GM20000 (cell line): ENCODE measurements around the gene PRIMPOL.
"Not testable (repeated sequence)": the region's sequence is repeated elsewhere in the genome, so short reads cannot be mapped to it uniquely, and the experiment has no call there.

ENCODE experiments used
- DNase-seq: peaks from one replicate; pipeline ENCODE4 v3.0.0; 2012; ENCODE audit warnings: low spot score
- TF ChIP-seq, protein P1 (sequence below): IDR thresholded peaks from 2 replicates; pipeline ENCODE4 v1.5.1; 2012; ENCODE audit warnings: mild to moderate bottlenecking, control low read depth; ENCODE audit errors: extremely low read depth, missing control alignments

Gene PRIMPOL

DNA sequence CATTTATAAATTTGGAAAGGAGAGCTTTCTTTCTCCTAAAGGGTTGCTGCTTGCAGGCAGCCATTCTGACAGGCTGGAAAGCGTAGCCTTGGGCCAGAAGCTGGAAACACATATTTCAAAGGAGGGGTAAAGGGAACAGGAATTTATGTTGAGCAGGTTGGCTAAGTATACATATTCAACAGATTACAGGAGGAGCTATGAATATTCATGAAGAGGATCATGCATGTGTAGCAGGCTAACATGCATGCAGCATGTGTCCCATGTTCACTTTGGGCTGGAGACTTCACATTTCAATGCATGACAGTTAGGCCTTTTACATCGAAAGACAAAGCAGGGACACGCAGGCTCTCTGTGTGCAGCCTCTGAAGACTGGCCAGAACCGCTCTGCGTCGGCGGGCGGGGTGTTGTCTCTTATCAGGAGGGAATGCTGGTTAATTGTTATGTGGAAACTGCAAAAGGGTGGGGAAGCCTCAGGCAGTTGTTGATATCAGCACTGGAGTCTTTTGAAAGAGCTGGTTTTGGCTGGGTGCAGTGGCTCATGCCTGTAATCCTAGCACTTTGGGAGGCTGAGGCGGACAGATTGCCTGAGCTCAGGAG is 31.8 kb upstream of the PRIMPOL start:
- no peak for DNase-seq
- TF ChIP-seq, protein P1, sequence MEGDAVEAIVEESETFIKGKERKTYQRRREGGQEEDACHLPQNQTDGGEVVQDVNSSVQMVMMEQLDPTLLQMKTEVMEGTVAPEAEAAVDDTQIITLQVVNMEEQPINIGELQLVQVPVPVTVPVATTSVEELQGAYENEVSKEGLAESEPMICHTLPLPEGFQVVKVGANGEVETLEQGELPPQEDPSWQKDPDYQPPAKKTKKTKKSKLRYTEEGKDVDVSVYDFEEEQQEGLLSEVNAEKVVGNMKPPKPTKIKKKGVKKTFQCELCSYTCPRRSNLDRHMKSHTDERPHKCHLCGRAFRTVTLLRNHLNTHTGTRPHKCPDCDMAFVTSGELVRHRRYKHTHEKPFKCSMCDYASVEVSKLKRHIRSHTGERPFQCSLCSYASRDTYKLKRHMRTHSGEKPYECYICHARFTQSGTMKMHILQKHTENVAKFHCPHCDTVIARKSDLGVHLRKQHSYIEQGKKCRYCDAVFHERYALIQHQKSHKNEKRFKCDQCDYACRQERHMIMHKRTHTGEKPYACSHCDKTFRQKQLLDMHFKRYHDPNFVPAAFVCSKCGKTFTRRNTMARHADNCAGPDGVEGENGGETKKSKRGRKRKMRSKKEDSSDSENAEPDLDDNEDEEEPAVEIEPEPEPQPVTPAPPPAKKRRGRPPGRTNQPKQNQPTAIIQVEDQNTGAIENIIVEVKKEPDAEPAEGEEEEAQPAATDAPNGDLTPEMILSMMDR, result no peak

DNA sequence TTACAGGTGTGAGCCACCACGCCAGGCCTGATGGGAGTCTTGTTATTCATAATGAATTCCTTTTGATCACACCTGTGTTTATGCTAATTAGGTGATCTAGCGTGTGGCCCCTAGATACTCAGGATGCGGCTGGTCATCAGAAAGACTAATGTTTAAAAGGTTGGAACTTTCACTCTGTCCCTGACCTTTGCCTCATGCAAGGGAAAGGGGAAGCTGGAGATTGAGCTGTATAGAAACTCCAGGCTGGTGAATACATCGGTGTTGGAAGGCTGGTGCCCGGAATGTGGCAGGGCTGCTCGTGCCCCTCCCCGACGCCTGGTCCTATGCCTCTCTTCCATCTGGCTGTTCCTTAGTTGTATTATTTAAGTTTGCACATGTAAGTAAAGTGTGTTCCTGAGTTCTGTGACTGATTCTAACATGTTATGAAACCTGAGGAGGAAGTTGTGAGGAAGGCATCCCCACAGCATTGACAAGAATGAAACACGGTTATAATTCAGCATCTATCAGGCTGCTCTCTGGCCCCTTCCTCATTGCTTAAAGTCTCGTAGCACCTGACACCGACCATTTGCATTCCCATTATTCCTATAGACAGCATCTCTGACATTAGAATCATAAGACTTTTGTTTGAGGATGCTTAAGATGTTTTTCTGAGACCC is 29.2 kb upstream of the PRIMPOL start:
- DNase-seq, result no peak
- TF ChIP-seq, protein P1, result no peak

DNA sequence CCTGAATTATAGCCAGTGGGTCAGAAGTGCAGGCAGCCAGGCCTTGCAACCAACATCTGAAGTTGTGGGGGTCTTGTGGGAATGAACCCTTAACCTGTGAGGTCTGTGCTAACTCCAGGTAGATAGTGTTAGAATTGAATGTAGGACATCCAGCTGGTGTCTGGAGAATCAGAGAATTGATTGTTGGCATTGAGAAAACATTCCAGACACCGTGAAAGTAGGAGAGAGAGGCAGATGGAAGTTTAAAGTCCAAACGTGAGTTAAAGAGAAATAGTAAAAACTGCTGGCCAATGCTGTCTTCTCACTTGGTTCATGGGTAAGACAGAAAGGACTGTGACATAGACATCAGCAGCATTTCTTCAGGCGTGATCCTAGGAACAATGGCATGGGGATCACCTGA is 28.0 kb upstream of the PRIMPOL start:
- TF ChIP-seq, protein P1, result no peak
- no peak for DNase-seq

DNA sequence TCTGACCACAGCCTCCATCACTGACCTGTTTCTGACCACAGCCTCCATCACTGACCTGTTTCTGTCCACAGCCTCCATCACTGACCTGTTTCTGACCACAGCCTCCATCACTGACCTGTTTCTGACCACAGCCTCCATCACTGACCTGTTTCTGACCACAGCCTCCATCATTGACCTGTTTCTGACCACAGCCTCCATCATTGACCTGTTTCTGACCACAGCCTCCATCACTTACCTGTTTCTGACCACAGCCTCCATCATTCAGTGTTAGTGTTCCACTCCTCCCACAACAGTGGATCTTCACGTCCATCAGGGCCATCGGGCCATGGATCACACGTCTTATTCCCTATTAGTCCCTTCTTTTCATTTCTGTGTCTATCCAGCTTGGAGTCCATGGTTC is 25.0 kb upstream of the PRIMPOL start:
- DNase-seq, result not testable (repeated sequence)

DNA sequence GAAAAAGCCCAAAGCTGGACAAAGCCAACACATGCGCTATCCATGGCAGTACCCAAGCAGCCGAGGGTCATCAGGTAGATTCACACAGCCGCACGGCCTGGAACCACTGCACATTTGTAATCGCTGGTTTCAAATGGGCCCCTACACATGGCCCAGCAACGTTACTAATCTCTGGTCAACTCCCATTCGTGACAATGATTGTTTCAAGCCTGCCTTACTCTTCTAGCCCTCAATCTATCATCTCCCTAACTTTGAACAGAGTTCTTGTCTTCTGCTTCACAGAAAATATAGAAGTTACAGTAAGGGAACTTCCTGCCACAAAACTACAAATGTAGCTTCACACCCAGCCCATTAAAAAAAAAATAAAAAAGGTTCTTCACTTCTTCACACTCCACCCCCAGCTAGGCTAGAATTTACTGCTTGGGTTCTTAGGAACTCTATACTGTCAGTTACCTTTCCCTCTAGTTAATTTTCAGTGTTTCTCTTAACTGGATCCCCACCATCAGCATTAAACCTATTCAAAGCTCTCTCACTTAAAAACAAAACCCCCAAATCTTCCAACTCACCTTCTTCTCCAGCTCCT is 24.5 kb upstream of the PRIMPOL start:
- DNase-seq, result no peak
- TF ChIP-seq, protein P1, result no peak

DNA sequence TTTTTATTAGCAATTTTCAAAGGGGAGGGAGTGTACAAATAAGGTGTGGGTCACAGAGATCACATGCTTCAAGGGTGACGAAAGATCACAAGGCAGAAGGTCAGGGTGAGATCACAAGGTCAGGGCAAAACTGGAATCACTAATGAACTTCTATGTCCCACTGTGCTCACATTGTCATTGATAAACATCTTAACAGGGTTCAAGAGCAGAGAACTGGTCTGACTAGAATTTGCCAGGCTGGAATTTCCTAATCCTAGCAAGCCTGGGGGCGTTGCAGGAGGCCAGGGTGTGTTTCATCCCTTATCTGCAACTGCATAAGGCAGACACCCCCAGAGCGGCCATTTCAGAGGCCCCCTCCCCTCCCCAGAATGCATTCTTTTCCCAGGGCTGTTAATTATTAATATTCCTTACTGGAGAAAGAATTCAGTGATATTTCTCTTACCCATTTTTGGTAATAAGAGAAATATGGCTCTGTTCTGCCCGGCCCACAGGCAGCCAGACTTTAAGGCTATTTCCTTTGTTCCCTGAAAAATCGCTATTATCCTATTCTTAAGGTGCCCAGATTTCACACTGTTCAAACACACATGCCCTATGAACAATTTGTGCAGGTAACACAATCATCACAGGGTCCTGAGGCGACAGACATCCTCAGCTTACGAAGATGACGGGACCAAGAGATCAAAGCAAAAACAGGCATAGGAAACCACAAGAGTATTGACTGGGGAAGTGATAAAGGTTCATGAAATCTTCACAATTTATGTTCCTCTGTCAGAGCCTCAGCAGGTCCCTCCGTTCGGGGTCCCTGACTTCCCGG is 23.5 kb upstream of the PRIMPOL start:
- DNase-seq, result not testable (repeated sequence)

DNA sequence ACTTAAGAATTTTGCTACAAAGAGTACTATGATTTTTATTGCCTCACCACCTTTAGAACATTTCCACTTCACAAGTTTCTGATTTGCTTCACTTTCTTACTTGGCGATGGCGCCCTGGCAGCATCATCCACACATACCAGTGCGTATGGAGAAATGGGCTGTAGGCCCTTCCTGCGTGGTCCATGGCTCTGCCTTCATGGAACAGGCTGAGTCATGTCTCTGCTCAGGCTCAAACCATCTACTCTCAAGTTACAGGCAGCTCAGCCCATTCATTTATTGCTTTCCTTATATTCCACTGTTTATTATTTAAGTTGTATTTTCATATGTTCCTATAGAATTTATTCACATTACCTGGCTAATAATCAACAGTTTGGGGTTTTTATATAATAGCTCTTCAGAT is 21.4 kb upstream of the PRIMPOL start:
- TF ChIP-seq, protein P1, result no peak
- no peak for DNase-seq

DNA sequence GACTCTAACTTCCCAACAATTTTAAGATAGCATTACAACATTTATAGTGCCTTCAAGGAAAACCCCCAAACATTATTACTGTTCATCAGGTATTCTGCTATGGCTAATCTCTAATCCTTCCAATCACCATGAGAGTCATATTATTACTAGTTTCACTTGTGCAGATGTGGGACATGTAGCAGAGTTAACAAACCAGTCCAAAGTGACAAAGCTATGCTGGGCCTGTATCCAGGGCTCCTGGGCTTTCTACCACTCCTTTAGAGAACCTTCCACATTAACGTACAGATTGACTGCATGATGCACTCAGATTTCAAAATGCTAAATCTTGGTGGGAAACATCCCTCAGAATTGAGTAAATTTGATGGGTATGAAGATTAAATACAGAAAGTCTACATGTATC is 16.7 kb upstream of the PRIMPOL start:
- TF ChIP-seq, protein P1, result no peak
- no peak for DNase-seq
